GM23248 (cell line): ENCODE results near the gene SOX8. TPM values are rescaled to one million over a fixed set of nuclear protein-coding genes. Genes with fewer than 3 reads are reported as not detected.

Experiments
- DNase-seq: peaks from one replicate; pipeline ENCODE4 v3.0.0-alpha.2; 2015
- H2AFZ ChIP-seq: fragments of 200-600 bp; sonication (generic); 2 replicates; pipeline ENCODE4 v1.6.1; 2016; ENCODE audit warnings: antibody characterized with exemption
- H3F3A ChIP-seq: fragments of 200-600 bp; sonication (generic); 2 replicates; pipeline ENCODE4 v1.6.1; 2016; ENCODE audit warnings: mild to moderate bottlenecking, antibody characterized with exemption, mixed run types; ENCODE audit not compliant: insufficient read depth
- H3K27ac ChIP-seq: fragments of 200-600 bp; sonication (generic); 2 replicates; pipeline ENCODE4 v1.5.1; 2016; ENCODE audit warnings: mild to moderate bottlenecking
- H3K27me3 ChIP-seq: fragments of 200-600 bp; sonication (generic); replicated peaks from 2 replicates; pipeline ENCODE4 v1.6.1; 2016; ENCODE audit warnings: mild to moderate bottlenecking; ENCODE audit not compliant: insufficient read depth
- H3K36me3 ChIP-seq: fragments of 200-600 bp; sonication (generic); 2 replicates; pipeline ENCODE4 v1.6.1; 2016; ENCODE audit warnings: low read depth, mild to moderate bottlenecking
- H3K4me1 ChIP-seq: fragments of 200-600 bp; sonication (generic); 2 replicates; pipeline ENCODE4 v1.6.1; 2016; ENCODE audit warnings: mild to moderate bottlenecking; ENCODE audit not compliant: insufficient read depth
- H3K4me2 ChIP-seq: fragments of 200-600 bp; sonication (generic); one replicate; pipeline ENCODE4 v1.6.1; 2016; ENCODE audit warnings: mild to moderate bottlenecking; ENCODE audit not compliant: unreplicated experiment
- H3K4me3 ChIP-seq: fragments of 200-600 bp; sonication (generic); 2 replicates; pipeline ENCODE4 v1.5.1; 2016; ENCODE audit warnings: mild to moderate bottlenecking
- H3K79me2 ChIP-seq: fragments of 200-600 bp; sonication (generic); 2 replicates; pipeline ENCODE4 v1.6.1; 2016; ENCODE audit warnings: mild to moderate bottlenecking; ENCODE audit not compliant: insufficient read depth
- H3K9ac ChIP-seq: fragments of 200-600 bp; sonication (generic); 2 replicates; pipeline ENCODE4 v1.6.1; 2016; ENCODE audit warnings: mild to moderate bottlenecking
- H3K9me2 ChIP-seq: fragments of 200-600 bp; sonication (generic); 2 replicates; pipeline ENCODE4 v1.6.1; 2016; ENCODE audit warnings: mixed run types, mild to moderate bottlenecking, moderate library complexity; ENCODE audit not compliant: insufficient read depth
- H3K9me3 ChIP-seq: fragments of 200-600 bp; sonication (generic); one replicate; pipeline ENCODE4 v1.6.1; 2017; ENCODE audit warnings: low read depth
- H4K20me1 ChIP-seq: fragments of 200-600 bp; sonication (generic); 2 replicates; pipeline ENCODE4 v1.6.0; 2016; ENCODE audit not compliant: insufficient read depth
- EZH2 ChIP-seq: fragments of 200-600 bp; sonication (generic); IDR thresholded peaks from 2 replicates; pipeline ENCODE4 v1.6.1; 2018; ENCODE audit warnings: antibody characterized with exemption, mild to moderate bottlenecking; ENCODE audit not compliant: insufficient read depth, poor library complexity, severe bottlenecking
- EZH2phosphoT487 ChIP-seq: fragments of 200-600 bp; sonication (generic); IDR thresholded peaks from 2 replicates; pipeline ENCODE4 v1.6.1; 2018; ENCODE audit warnings: antibody characterized with exemption, moderate library complexity, mild to moderate bottlenecking, low read depth; ENCODE audit not compliant: insufficient read depth
- WGBS, 2 experiments: methylation state at CpG; one replicate each; pipeline ENCODE4 v1.1.6; 2015 to 2017; ENCODE audit warnings: low lambda C conversion rate in 2 of 2, low coverage in 1 of 2; ENCODE audit errors: missing lambda C conversion rate in 2 of 2; 5-methylcytosine and 5-hydroxymethylcytosine counted together
- in situ Hi-C: fragments of 300-500 bp; cut with MboI; formaldehyde crosslinking; loops from 2 replicates; pipeline ENCODE4 v1.15.0; 2020
- polyA plus RNA-seq: library from polyadenylated mRNA; unstranded; fragments of >200 nt; fragmentation: Nextera tagmentation; extraction: Ambion mirVana; gene quantifications from 2 replicates; pipeline ENCODE4 v1.2.1, GENCODE V29; 2016
- total RNA-seq: library from RNA; depleted of rRNA; stranded (reverse); fragments of >200 nt; shearing (Covaris generic); gene quantifications from 2 replicates; pipeline ENCODE4 v1.2.3, GENCODE V29; 2014; rRNA removed

Gene SOX8
- total and polyA plus RNA-seq, 2 experiments from 2014 or later = 0.15 to 0.43 TPM

DNA sequence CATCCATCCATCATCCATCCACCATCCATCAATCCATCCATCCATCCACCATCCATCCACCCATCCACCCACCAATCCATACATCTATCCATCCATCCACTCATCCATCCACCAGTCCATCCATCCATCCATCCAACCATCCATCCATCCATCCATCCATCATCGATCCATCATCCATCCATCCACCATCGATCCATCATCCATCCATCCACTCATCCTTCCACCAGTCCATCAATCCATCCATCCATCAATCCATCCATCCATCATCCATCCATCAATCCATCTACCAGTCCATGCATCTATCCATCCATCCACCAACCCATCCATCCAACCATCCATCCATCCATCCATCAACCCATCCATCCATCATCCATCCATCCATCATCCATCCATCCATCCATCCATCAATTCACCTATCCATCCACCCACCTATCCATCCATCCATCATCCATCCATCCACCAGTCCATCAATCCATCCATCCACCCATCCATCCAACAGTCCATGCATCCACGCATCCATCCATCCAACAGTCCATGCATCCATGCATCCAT lies 51.6 kb downstream of the SOX8 start:
- no peaks in the 10 kb centered on the region for H3F3A ChIP-seq
- 86 to 100% methylated on average over 2 to 3 of the region's 3 CpGs for WGBS, 2 experiments
- TF ChIP-seq EZH2 = no peak
- TF ChIP-seq EZH2phosphoT487 = no peak
- H4K20me1 ChIP-seq = no peaks in the 10 kb centered on the region
- peaks cover 19% of the 10 kb centered on the region for H3K27me3 ChIP-seq
- in situ Hi-C loops = no loop called here
- H3K9me2 ChIP-seq = no peaks in the 10 kb centered on the region
- no peak overlapping the region for H3K4me3 ChIP-seq
- no peak overlapping the region for H2AFZ ChIP-seq
- H3K9ac ChIP-seq = no peak overlapping the region
- H3K79me2 ChIP-seq = no peaks in the 10 kb centered on the region
- no peaks in the 10 kb centered on the region for H3K36me3 ChIP-seq
- no peak overlapping the region for H3K4me2 ChIP-seq
- DNase-seq = no peak
- no peak overlapping the region for H3K27ac ChIP-seq
- no peaks in the 10 kb centered on the region for H3K9me3 ChIP-seq
- H3K4me1 ChIP-seq = 0 out of 2 replicates have a peak, but pooled peaks cover 5% of the 10 kb centered on the region

DNA sequence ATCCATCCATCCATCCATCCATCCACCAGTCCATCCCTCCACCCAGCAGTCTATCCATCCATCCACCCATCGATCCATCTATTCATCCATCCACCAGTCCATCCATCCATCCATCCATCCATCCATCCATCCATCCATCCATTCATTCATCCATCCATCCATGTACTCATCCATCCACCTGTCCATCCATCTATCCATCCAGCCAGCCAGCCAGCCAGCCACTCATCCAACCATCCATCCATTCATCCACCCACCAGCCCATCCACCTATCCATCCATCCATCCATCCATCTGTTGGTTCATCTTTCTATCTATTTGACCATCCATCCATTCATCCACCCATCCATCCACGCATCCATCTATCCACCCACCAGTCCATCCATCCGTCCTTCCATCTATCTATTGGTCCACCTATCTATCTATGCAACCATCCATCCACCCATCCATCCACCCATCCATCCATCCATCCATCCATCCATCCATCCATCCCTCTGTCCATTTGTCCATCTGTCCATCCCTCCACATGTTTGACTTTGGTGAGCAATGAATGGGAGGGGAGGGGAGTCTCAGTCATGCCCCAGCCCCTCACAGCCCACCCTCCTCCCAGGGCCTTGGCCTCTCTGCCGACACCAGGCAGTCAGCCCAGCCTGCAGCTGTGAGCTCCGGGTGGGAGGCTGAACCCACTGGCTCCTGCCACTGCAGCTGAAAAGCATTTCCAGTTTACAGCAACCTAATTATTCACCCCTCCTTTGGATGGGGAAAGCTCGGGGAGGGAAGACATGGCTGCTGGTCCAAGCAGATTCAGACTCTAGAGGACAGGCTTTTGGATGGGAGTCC lies 52.9 kb downstream of the SOX8 start:
- Histone ChIP-seq H3K27ac (no peak overlapping the region), H3K9ac (no peak overlapping the region), H4K20me1 (no peaks in the 10 kb centered on the region), H3K9me2 (no peaks in the 10 kb centered on the region), H3K9me3 (no peaks in the 10 kb centered on the region), H3K4me2 (no peak overlapping the region), H3F3A (no peaks in the 10 kb centered on the region), H3K27me3 (peaks cover 7% of the 10 kb centered on the region), H3K36me3 (no peaks in the 10 kb centered on the region), H3K4me1 (0 out of 2 replicates have a peak, but pooled peaks cover 5% of the 10 kb centered on the region), H3K4me3 (no peak overlapping the region), H3K79me2 (no peaks in the 10 kb centered on the region), H2AFZ (no peak overlapping the region)
- in situ Hi-C loops = no loop called here
- TF ChIP-seq EZH2 = no peak
- no peak for TF ChIP-seq EZH2phosphoT487
- no peak for DNase-seq
- 36 to 44% methylated on average over 6 of the region's 6 CpGs for WGBS, 2 experiments

DNA sequence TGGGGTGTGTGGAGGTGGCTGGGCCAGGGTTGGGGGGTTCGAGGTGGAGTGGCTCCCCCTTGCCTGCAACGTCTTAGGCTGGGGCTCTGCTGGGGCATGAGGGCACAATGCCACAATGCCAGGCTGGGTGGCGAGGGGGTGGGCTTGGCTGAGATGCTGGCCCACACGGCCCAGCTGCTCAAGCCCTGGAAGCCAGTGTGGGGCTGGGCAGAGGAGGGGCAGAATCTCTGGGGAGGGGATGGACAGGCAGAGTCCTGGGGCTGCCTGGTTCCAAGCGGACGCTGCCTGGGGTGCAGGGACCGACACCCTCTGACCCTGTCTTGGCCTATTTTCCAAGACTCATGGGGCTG lies 53.5 kb downstream of the SOX8 start:
- 58 to 64% methylated on average over 6 to 7 of the region's 7 CpGs for WGBS, 2 experiments

DNA sequence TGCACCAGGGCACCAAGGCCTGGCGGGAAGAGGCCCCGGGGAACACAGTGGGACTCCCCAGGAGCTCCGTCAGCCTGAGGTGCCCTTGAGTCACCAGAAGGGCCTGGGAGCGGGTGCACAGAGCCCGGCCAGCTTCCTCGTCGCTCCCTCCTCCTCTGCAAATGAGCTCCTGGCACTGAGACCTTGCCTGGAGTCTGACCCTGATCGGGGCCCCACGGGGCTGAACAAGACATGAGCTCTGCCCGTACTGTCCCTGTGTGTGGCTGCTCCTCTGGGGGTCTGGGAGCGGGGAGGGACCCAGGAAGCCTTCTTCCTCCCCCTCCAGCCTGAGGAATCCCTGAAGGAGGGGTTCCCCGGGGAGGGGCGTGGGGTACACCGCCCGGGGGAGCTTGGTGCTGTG lies 54.6 kb downstream of the SOX8 start:
- no peaks in the 10 kb centered on the region for H3K36me3 ChIP-seq
- in situ Hi-C loops = no loop called here
- H3K9me3 ChIP-seq = no peaks in the 10 kb centered on the region
- H3K79me2 ChIP-seq = no peaks in the 10 kb centered on the region
- H3K27me3 ChIP-seq = no peaks in the 10 kb centered on the region; the same call in 1 of the 2 replicates
- H3K4me1 ChIP-seq = 0 out of 2 replicates have a peak, but pooled peaks cover 5% of the 10 kb centered on the region
- no peak overlapping the region for H3K4me3 ChIP-seq
- no peak overlapping the region for H3K27ac ChIP-seq
- TF ChIP-seq EZH2 = no peak
- no peak for TF ChIP-seq EZH2phosphoT487
- no peaks in the 10 kb centered on the region for H3F3A ChIP-seq
- H3K9ac ChIP-seq = no peak overlapping the region
- DNase-seq = peak; percentile 42
- no peak overlapping the region for H2AFZ ChIP-seq
- H4K20me1 ChIP-seq = no peaks in the 10 kb centered on the region
- 25 to 27% methylated on average over 11 to 15 of the region's 15 CpGs for WGBS, 2 experiments
- no peak overlapping the region for H3K4me2 ChIP-seq
- no peaks in the 10 kb centered on the region for H3K9me2 ChIP-seq

More for the DNA sequence above, 53.5 kb downstream of the SOX8 start:
- DNase-seq = no peak
- in situ Hi-C loops = no loop called here
- Histone ChIP-seq H3K9me2 (no peaks in the 10 kb centered on the region), H4K20me1 (no peaks in the 10 kb centered on the region), H3K9ac (no peak overlapping the region), H3K4me2 (no peak overlapping the region), H2AFZ (no peak overlapping the region), H3K9me3 (no peaks in the 10 kb centered on the region), H3F3A (no peaks in the 10 kb centered on the region), H3K36me3 (no peaks in the 10 kb centered on the region), H3K4me3 (no peak overlapping the region), H3K27me3 (peaks cover under 1% of the 10 kb centered on the region), H3K27ac (no peak overlapping the region), H3K4me1 (0 out of 2 replicates have a peak, but pooled peaks cover 5% of the 10 kb centered on the region), H3K79me2 (no peaks in the 10 kb centered on the region)
- TF ChIP-seq EZH2 (no peak), EZH2phosphoT487 (no peak)

Other genes with a start within 250 kb of the SOX8 start
- gene CIAO3, start 240.8 kb upstream of the SOX8 start, total RNA-seq = 24.0 and 37.5 TPM in 2 replicates
- 24.5 and 27.8 TPM in 2 replicates for gene CIAO3, start 240.8 kb upstream of the SOX8 start, polyA plus RNA-seq
- gene MSLN, start 221.0 kb upstream of the SOX8 start, total RNA-seq = not detected in 2 replicates
- not detected in 2 replicates for gene MSLN, start 221.0 kb upstream of the SOX8 start, polyA plus RNA-seq
- gene RPUSD1, start 193.4 kb upstream of the SOX8 start, total RNA-seq = 44.6 and 54.3 TPM in 2 replicates
- 15.4 and 19.1 TPM in 2 replicates for gene RPUSD1, start 193.4 kb upstream of the SOX8 start, polyA plus RNA-seq
- 9.1 and 13.1 TPM in 2 replicates for gene CHTF18, start 193.2 kb upstream of the SOX8 start, total RNA-seq
- 8.0 and 8.8 TPM in 2 replicates for gene CHTF18, start 193.2 kb upstream of the SOX8 start, polyA plus RNA-seq
- gene GNG13, start 181.0 kb upstream of the SOX8 start, total RNA-seq = not detected in 2 replicates
- not detected in 2 replicates for gene GNG13, start 181.0 kb upstream of the SOX8 start, polyA plus RNA-seq
- 37.8 and 53.0 TPM in 2 replicates for gene LMF1, start 10.8 kb upstream of the SOX8 start, total RNA-seq
- gene LMF1, start 10.8 kb upstream of the SOX8 start, polyA plus RNA-seq = 23.1 and 24.6 TPM in 2 replicates
- not detected in 2 replicates for gene SSTR5, start 91.0 kb downstream of the SOX8 start, total RNA-seq
- gene SSTR5, start 91.0 kb downstream of the SOX8 start, polyA plus RNA-seq = not detected in 2 replicates
- not detected in 2 replicates for gene C1QTNF8, start 114.5 kb downstream of the SOX8 start, total RNA-seq
- not detected in 2 replicates for gene C1QTNF8, start 114.5 kb downstream of the SOX8 start, polyA plus RNA-seq
- 0.11 TPM in 1 of 2 replicates, not detected in the other for gene CACNA1H, start 171.3 kb downstream of the SOX8 start, total RNA-seq
- gene CACNA1H, start 171.3 kb downstream of the SOX8 start, polyA plus RNA-seq = not detected in 2 replicates
- not detected in 2 replicates for gene TPSG1, start 243.5 kb downstream of the SOX8 start, total RNA-seq
- gene TPSG1, start 243.5 kb downstream of the SOX8 start, polyA plus RNA-seq = not detected in 2 replicates
- gene TPSB2, start 248.4 kb downstream of the SOX8 start, total RNA-seq = not detected in 2 replicates
- not detected in 2 replicates for gene TPSB2, start 248.4 kb downstream of the SOX8 start, polyA plus RNA-seq